Esophagus mucosa (tissue), 1 donor: ENCODE results near the gene MOB1B. TPM values are rescaled to one million over a fixed set of nuclear protein-coding genes. Genes with fewer than 3 reads are reported as not detected.

Experiments used
- ATAC-seq: fragments of 200-7000 bp; cut with Tn5 transposase; one replicate; pipeline ENCODE4 v1.9.1; 2020
- total RNA-seq: library from RNA; stranded (reverse); gene quantifications from one replicate; pipeline ENCODE4 v1.2.4, GENCODE V29; 2023
- donor health status: DM: yes; HTN: yes; CAD: no.

The MOB1B gene
- total RNA-seq, 1 donor from 2014 or later: 12.9 TPM

- no peak for ATAC-seq
Measured at GRCh38 chr4:70915036-70915815, 13.1 kb downstream of the MOB1B start.

- ATAC-seq: no peak
Measured at GRCh38 chr4:70915874-70916559, 13.8 kb downstream of the MOB1B start.

- ATAC-seq: no peak
Measured at GRCh38 chr4:70920592-70920991, 18.4 kb downstream of the MOB1B start.

- ATAC-seq: no peak
Measured at GRCh38 chr4:70925418-70925817, 23.2 kb downstream of the MOB1B start.

GRCh38 chr4:70925899-70926635 is 23.9 kb downstream of the MOB1B start:
- ATAC-seq: no peak

- no peak for ATAC-seq
Measured at GRCh38 chr4:70927502-70928137, 25.5 kb downstream of the MOB1B start.

- ATAC-seq: no peak
Measured at GRCh38 chr4:70930530-70931256, 28.5 kb downstream of the MOB1B start.

GRCh38 chr4:70931347-70931746 is 29.2 kb downstream of the MOB1B start:
- no peak for ATAC-seq

- ATAC-seq: no peak
Measured at GRCh38 chr4:70932984-70933383, 30.8 kb downstream of the MOB1B start.

- no peak for ATAC-seq
Measured at GRCh38 chr4:70935038-70935695, 33.0 kb downstream of the MOB1B start.

- no peak for ATAC-seq
Measured at GRCh38 chr4:70936200-70936787, 34.1 kb downstream of the MOB1B start.

GRCh38 chr4:70938086-70938485 is 35.9 kb downstream of the MOB1B start:
- ATAC-seq: no peak

- ATAC-seq: no peak
Measured at GRCh38 chr4:70940134-70940533, 38.0 kb downstream of the MOB1B start.

GRCh38 chr4:70943114-70943513 is 40.9 kb downstream of the MOB1B start:
- no peak for ATAC-seq

GRCh38 chr4:70945046-70945445 is 42.9 kb downstream of the MOB1B start:
- ATAC-seq: no peak

GRCh38 chr4:70945452-70946055 is 43.4 kb downstream of the MOB1B start:
- ATAC-seq: no peak

- no peak for ATAC-seq
Measured at GRCh38 chr4:70946939-70947338, 44.8 kb downstream of the MOB1B start.

GRCh38 chr4:70948665-70949260 is 46.6 kb downstream of the MOB1B start:
- ATAC-seq: no peak

- no peak for ATAC-seq
Measured at GRCh38 chr4:70954032-70954431, 51.9 kb downstream of the MOB1B start.

- ATAC-seq: no peak
Measured at GRCh38 chr4:70956549-70957210, 54.5 kb downstream of the MOB1B start.
